Uterus (tissue), 4 donors: ENCODE results near the gene PODNL1. TPM values are rescaled to one million over a fixed set of nuclear protein-coding genes. Genes with fewer than 3 reads are reported as not detected.

Experiments used
- DNase-seq, 2 donors: peaks; one replicate each; pipeline ENCODE4 v3.0.0-alpha.2; 2019 to 2020
- H3K27ac ChIP-seq, 2 donors: fragments of 200-600 bp; sonication (generic); 1 replicate in 1 of 2; 2 replicates in 1 of 2; pipeline ENCODE4 v1.5.1; 2016 to 2018
- H3K27me3 ChIP-seq, 2 donors: fragments of 200-600 bp; sonication (generic); one replicate each; pipeline ENCODE4 v1.5.1; 2018 to 2019; ENCODE audit warnings: control low read depth in 1 of 2
- H3K36me3 ChIP-seq, 2 donors: fragments of 200-600 bp; sonication (generic); one replicate each; pipeline ENCODE4 v1.5.1; 2019; ENCODE audit warnings: control low read depth in 1 of 2
- H3K4me1 ChIP-seq, 2 donors: fragments of 200-600 bp; sonication (generic); one replicate each; pipeline ENCODE4 v1.5.1; 2018 to 2019; ENCODE audit warnings: control low read depth in 1 of 2
- H3K4me3 ChIP-seq, 2 donors: fragments of 200-600 bp; sonication (generic); 1 replicate in 1 of 2; 2 replicates in 1 of 2; pipeline ENCODE4 v1.5.1; 2018 to 2019; ENCODE audit warnings: mild to moderate bottlenecking in 1 of 2
- H3K9me3 ChIP-seq, 2 donors: fragments of 200-600 bp; sonication (generic); one replicate each; pipeline ENCODE4 v1.5.1; 2019; ENCODE audit warnings: control low read depth in 1 of 2
- POLR2A ChIP-seq, 2 donors: fragments of 450-650 bp; IDR thresholded peaks; one replicate each; pipeline ENCODE4 v1.6.1; 2016; ENCODE audit warnings: antibody characterized with exemption in 2 of 2, mild to moderate bottlenecking in 1 of 2, moderate library complexity in 1 of 2
- intact Hi-C: fragments of 100-400 bp; cut with DNase I; formaldehyde crosslinking; loops from one replicate; pipeline ENCODE4 v1.15.1; 2023; ENCODE audit warnings: low total_unique reads
- total RNA-seq, 4 donors: library from RNA; depleted of rRNA in 3 of 4; stranded (reverse); fragments of >200 nt in 3 of 4; gene quantifications; one replicate each; pipeline versions ENCODE4 v1.1.0 to v1.2.4, GENCODE V29; 2014 to 2023
- TF ChIP-seq, protein P1 (sequence below), 4 experiments: fragments of 200-600 bp in 2 of 4; fragments of 450-650 bp in 2 of 4; sonication (generic) in 2 of 4; IDR thresholded peaks; one replicate each; pipeline ENCODE4 v1.5.1; 2016 to 2019; ENCODE audit warnings: antibody characterized with exemption in 4 of 4, mild to moderate bottlenecking in 2 of 4, moderate library complexity in 1 of 4
- donor health status: DM: yes; HTN: yes; CAD: no.

PODNL1 gene
- total RNA-seq, 4 donors from 2014 or later: 0.55 to 0.98 TPM; not detected in 2

DNA sequence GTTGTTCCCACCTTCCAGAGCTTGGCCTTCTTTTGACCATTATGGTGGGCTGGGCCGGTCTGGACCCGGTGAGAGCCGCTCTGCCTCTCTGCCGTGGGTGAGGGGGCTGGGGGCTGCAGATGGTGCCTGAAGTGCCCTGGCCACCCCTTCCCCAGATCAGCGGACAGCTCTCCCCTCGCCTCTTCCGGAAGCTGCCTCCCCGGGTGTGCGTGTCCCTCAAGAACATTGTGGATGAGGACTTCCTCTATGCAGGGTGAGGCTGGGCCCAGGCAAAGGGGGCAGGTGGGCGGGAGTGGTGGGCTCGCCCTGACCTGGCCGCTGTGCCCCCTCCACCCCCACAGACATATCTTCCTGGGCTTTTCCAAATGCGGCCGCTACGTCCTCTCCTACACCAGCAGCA lies 16.0 kb upstream of the PODNL1 start:
- Histone ChIP-seq H3K36me3 (no peaks in the 10 kb centered on the region), H3K9me3 (no peaks in the 10 kb centered on the region), H3K4me1 (peaks cover 0 to 3% of the 10 kb centered on the region in 2 donors), H3K4me3 (no peak overlapping the region), H3K27ac (no peak overlapping the region), H3K27me3 (no peaks in the 10 kb centered on the region)
- intact Hi-C loops: no loop called here
- no peak for DNase-seq
- TF ChIP-seq, protein P1, sequence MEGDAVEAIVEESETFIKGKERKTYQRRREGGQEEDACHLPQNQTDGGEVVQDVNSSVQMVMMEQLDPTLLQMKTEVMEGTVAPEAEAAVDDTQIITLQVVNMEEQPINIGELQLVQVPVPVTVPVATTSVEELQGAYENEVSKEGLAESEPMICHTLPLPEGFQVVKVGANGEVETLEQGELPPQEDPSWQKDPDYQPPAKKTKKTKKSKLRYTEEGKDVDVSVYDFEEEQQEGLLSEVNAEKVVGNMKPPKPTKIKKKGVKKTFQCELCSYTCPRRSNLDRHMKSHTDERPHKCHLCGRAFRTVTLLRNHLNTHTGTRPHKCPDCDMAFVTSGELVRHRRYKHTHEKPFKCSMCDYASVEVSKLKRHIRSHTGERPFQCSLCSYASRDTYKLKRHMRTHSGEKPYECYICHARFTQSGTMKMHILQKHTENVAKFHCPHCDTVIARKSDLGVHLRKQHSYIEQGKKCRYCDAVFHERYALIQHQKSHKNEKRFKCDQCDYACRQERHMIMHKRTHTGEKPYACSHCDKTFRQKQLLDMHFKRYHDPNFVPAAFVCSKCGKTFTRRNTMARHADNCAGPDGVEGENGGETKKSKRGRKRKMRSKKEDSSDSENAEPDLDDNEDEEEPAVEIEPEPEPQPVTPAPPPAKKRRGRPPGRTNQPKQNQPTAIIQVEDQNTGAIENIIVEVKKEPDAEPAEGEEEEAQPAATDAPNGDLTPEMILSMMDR (IDR thresholded peaks at IDR 0.05): no peak
- no peak for TF ChIP-seq POLR2A (IDR thresholded peaks at IDR 0.05)

DNA sequence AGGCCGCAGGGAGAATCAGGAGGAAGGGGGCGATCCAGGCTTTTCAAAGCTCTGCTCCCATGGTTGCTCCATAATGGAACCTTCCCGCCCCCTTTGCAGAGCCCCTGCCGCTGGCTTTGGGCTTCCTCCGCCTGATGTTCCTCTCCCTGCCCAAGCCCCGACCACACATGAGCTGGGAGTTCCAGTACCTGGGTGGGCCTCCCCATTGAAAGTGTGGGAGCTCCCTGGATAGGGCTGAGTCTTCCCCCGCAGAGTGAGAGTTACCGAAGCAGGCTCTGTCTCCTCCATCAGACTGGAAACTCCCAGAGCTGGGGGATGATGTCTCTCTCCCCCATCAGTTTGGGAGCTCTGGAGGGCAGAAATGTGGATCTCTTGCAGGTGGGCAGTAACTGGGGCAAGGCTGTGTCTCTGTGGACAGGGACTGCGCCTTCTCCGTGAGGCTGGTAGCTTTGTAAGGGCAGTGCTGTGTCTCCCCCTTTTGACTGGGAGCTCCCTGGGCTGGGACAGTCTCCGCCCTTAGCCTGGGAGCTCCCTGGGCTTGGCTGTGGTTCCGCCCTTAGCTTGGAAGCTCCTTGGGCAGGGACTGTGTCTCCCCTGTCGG lies 14.8 kb upstream of the PODNL1 start:
- Histone ChIP-seq H3K4me1 (peaks cover 0 to 3% of the 10 kb centered on the region in 2 donors), H3K4me3 (peak overlapping the region; percentile 69 to 72), H3K27me3 (no peaks in the 10 kb centered on the region), H3K27ac (peak overlapping the region; percentile 47 to 81), H3K36me3 (no peaks in the 10 kb centered on the region), H3K9me3 (no peaks in the 10 kb centered on the region)
- intact Hi-C loops: no loop called here
- TF ChIP-seq POLR2A (IDR thresholded peaks at IDR 0.05): no peak
- TF ChIP-seq, protein P1 (IDR thresholded peaks at IDR 0.05): no peak
- no peak for DNase-seq

DNA sequence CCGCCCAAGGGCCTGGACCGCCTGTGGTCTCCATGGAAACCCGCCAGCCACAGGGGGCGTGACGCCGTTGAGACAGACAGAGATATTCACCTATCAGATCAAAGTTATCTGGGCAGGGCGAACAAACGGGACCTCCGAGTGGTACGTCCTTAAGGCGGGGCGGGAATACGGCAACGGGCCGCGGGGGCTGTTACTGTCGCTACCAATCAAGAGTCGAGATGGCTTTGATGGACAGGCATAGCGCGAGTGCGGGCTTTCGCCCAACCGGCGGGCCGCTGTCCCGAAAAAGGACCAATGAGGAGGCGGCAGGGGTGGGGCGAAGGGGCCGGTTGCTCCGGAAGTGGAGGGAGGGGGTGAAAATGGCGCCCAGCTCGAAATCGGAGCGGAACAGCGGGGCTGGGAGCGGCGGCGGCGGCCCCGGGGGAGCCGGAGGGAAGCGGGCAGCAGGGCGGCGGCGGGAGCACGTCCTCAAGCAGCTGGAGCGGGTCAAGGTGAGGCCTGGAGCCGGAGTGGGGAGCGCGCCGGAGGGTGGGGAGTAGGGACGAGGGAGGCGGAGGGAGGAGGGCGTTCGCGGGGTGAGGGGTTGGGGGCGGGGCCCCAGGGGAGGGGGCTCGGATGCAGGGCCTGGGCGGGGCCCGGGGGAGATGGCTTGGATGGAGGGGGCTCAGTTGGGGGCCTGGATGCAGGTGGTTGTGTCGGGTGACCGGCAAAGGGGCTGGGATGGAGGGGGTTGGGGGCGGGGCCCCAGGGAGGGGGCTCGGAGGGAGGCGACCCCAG lies 14.1 kb upstream of the PODNL1 start, which contains the start of gene DCAF15:
Gene DCAF15 (plus strand): TSS at position 356 of the 777 bp plus-strand sequence. CDS start 4 bp downstream, at position 360.
- intact Hi-C loops: no loop called here
- no peaks in the 10 kb centered on the region for H3K36me3 ChIP-seq
- TF ChIP-seq, protein P1 (IDR thresholded peaks at IDR 0.05): peak in 1 of 4 experiments; percentile 12
- peak; percentile 14 to 48 for TF ChIP-seq POLR2A (IDR thresholded peaks at IDR 0.05)
- peak within 1 kb of the TSS; percentile 47 to 81 for H3K27ac ChIP-seq
- peak; percentile 99 for DNase-seq
- no peaks in the 10 kb centered on the region for H3K27me3 ChIP-seq
- H3K4me3 ChIP-seq: peak within 1 kb of the TSS; percentile 69 to 72
- H3K9me3 ChIP-seq: no peaks in the 10 kb centered on the region
- H3K4me1 ChIP-seq: peaks cover 0 to 3% of the 10 kb centered on the region in 2 donors

DNA sequence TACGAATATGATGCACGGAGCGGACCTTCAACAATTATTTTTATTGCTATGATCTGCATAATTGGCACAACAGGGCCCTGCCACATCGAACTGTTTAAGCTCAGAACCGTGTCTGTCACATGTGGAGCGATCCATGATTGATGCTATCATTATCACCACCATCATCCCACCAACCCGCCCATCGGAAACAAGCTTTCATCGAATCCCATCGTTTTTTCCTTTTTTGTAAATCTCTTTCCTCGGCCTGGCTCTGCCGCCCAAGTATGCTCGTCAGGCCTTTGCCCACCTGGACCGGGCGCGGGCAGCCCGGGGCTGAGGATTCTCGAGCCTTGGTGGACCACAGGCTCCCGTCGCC lies 13.6 kb upstream of the PODNL1 start:
- Histone ChIP-seq H3K4me1 (peaks cover 0 to 3% of the 10 kb centered on the region in 2 donors), H3K27ac (peak overlapping the region; percentile 43 to 48), H3K4me3 (peak overlapping the region; percentile 35 to 36), H3K27me3 (no peaks in the 10 kb centered on the region), H3K36me3 (no peaks in the 10 kb centered on the region), H3K9me3 (no peaks in the 10 kb centered on the region)
- intact Hi-C loops: no loop called here
- no peak for DNase-seq
- TF ChIP-seq, protein P1 (IDR thresholded peaks at IDR 0.05): no peak
- TF ChIP-seq POLR2A (IDR thresholded peaks at IDR 0.05): no peak

DNA sequence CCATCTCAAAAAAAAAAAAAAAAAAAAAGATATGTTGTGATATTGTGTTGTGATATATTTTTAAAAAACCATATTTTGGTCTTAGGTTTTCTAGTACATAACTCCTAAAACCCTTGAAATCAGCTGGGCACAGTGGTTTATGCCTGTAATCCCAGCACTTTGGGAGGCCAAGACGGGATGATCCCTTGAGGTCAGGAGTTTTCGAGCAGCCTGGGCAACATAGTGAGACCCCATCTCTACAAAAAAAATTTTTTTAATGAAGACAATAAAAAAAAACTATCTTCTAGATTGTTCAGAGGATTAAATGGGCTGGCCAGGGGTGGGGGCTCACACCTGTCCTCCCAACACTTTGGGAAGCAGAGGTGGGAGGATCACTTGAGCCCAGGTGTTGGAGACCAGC lies 12.8 kb upstream of the PODNL1 start:
- no peak for TF ChIP-seq POLR2A (IDR thresholded peaks at IDR 0.05)
- TF ChIP-seq, protein P1 (IDR thresholded peaks at IDR 0.05): no peak
- DNase-seq: no peak
- no peak overlapping the region for H3K27ac ChIP-seq
- H3K9me3 ChIP-seq: no peaks in the 10 kb centered on the region
- H3K27me3 ChIP-seq: no peaks in the 10 kb centered on the region
- no peak overlapping the region for H3K4me3 ChIP-seq
- no peaks in the 10 kb centered on the region for H3K36me3 ChIP-seq
- intact Hi-C loops: no loop called here
- peaks cover 0 to 3% of the 10 kb centered on the region in 2 donors for H3K4me1 ChIP-seq
